ENCODE results near the gene SKP1. TPM values are rescaled to one million over a fixed set of nuclear protein-coding genes. Genes with fewer than 3 reads are reported as not detected.
A peak's percentile ranks its signal among the peaks of the same experiment; 100 is the strongest.

The SKP1 gene
- total RNA-seq, 1 experiment from 2014 or later, result 411 TPM

DNA sequence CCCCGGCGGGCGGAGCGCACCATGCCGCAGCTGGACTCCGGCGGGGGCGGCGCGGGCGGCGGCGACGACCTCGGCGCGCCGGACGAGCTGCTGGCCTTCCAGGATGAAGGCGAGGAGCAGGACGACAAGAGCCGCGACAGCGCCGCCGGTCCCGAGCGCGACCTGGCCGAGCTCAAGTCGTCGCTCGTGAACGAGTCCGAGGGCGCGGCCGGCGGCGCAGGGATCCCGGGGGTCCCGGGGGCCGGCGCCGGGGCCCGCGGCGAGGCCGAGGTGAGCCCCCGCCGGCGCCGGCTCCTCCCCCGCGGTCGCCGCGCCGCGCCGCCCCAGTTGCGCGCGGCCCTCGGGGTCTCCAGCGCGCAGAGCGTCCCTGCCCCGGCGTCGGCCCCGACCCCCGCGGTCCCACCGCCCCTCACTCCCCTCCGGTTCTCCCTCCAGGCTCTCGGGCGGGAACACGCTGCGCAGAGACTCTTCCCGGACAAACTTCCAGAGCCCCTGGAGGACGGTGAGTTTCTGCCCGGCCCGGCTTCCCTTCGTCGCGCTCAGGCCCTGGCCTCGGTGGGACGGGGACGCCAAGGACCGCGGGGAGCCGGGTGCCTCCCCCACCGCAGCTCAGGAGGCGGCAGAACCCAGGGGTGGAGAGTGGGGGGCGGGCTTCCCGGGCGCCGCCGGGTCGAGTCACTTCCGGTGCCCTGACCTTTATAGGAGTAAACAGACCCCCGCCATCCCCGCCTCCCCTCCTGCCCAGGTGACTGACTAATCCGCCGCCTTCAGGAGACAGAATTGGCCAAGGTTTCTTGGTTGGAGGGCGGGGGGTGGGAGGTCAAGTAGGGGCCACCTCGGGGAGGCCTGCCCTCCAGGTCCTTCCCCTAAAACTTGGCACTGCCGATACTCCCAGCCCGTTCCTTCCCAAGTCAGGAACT, 61.6 kb downstream of the SKP1 start:
- H3K4me3 Mint-ChIP-seq (ENCODE audit: low read depth, unreplicated experiment), result peak overlapping the region; percentile 75
- CTCF ChIA-PET, result interaction anchor here (0.6 to 2.5 kb wide), 6 partner anchors 10 to 1760 kb away, joined by 3 to 9 read pairs (median 4); no protein-coding TSS in a partner anchor
- peaks cover 17% of the 10 kb centered on the region for H3K4me1 Mint-ChIP-seq (ENCODE audit: low read depth, unreplicated experiment)
- intact Hi-C loops (cut with micrococcal nuclease; ENCODE audit: unreplicated experiment), result no loop called here
- no TSS peak for BruUV-seq (replicated peaks)
- TF ChIP-seq, protein P1, sequence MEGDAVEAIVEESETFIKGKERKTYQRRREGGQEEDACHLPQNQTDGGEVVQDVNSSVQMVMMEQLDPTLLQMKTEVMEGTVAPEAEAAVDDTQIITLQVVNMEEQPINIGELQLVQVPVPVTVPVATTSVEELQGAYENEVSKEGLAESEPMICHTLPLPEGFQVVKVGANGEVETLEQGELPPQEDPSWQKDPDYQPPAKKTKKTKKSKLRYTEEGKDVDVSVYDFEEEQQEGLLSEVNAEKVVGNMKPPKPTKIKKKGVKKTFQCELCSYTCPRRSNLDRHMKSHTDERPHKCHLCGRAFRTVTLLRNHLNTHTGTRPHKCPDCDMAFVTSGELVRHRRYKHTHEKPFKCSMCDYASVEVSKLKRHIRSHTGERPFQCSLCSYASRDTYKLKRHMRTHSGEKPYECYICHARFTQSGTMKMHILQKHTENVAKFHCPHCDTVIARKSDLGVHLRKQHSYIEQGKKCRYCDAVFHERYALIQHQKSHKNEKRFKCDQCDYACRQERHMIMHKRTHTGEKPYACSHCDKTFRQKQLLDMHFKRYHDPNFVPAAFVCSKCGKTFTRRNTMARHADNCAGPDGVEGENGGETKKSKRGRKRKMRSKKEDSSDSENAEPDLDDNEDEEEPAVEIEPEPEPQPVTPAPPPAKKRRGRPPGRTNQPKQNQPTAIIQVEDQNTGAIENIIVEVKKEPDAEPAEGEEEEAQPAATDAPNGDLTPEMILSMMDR (IDR thresholded peaks at IDR 0.05; ENCODE audit: unreplicated experiment), result no peak
- H3K9me3 Mint-ChIP-seq (ENCODE audit: low read depth, unreplicated experiment), result no peaks in the 10 kb centered on the region
- peaks cover 20% of the 10 kb centered on the region for H3K27me3 Mint-ChIP-seq (ENCODE audit: unreplicated experiment)
- peak; percentile 51 for DNase-seq
- H3K27ac Mint-ChIP-seq (ENCODE audit: unreplicated experiment), result peak overlapping the region; percentile 22
- H3K36me3 Mint-ChIP-seq (ENCODE audit: insufficient read depth, unreplicated experiment), result peaks cover 25% of the 10 kb centered on the region

DNA sequence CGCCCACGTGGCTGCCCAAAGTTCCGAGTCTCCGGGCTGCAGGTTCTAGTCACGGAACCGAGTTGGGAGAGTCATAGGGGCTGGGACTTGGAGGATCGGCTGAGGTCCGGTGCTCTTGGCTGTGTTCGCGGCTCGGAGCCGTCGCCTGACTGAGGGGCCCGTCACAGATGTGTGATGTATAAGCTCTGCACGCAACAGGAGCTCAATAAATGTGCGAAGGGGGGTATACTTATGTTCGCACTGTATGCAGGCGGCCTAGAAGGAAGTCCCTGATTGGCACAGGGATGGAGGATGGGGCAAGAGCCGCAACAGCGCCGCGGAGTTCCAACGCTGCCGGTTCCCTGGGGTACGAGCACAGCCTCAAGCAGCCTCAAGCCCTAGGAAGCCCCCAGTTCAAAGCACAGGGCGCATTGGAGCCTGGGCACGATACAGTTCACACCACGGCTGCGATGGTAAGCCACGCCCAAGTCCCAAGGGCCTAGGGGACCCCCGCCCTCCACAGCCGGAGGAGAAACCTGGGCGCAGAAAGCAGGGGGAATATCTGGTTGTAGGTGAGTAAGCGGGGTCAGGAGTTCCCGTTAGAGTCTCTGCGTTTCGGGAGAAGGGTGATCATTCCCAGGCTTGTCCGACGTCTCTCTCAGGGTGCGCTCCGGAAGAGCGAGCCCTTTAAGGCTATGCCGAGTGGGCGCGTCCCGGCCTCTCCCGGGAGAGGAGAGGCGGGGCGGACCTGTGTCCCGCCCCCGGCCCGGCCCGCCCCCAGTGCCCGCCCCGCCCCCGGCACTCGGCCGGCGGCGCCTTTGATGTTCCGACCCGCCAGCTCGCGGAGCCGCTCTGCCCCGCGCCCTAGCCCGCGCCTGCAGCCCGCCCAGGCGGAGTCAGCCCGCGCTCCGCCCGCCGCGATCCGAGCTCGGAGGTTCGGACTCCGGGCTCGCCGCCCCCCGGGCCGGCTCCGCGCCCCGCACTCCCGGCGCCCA, 62.6 kb downstream of the SKP1 start, which contains the start of gene TCF7:
Gene TCF7, plus strand, starts transcription at position 780 of the 974 bp plus-strand sequence. CDS start 226 bp downstream, outside the sequence.
- BruUV-seq (replicated peaks), result TSS peak; percentile 82

DNA sequence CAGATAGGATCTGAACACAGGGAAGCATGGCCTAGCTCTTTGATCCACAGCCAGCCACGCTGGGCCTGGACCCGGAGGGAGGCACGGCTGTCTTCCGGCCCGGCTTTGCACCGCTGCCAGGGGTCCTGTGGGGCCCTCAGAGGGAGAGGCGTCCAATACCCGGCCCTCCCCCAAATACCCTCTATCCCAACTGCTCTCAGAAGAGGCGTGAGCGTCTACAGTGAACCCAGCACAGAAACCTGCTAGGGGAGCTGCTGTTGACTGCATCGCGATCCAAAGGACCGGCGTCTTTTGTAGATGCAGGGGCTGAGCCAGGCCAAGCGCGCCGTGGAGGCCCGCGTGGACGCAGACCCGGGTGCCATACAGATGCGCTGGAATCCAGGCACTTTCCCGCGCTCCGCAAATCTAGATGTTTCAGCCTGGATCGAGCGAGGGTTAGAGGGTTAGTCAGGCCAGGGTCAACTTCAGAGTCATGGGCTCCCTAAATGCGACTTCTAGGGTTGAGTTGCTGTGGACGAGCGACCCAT, 63.3 kb downstream of the SKP1 start:
- Mint-ChIP-seq H3K27me3 (ENCODE audit: unreplicated experiment) (peaks cover 20% of the 10 kb centered on the region), H3K27ac (ENCODE audit: unreplicated experiment) (peak overlapping the region; percentile 14), H3K4me3 (ENCODE audit: low read depth, unreplicated experiment) (peak overlapping the region; percentile 75), H3K36me3 (ENCODE audit: insufficient read depth, unreplicated experiment) (peaks cover 24% of the 10 kb centered on the region), H3K4me1 (ENCODE audit: low read depth, unreplicated experiment) (peaks cover 17% of the 10 kb centered on the region), H3K9me3 (ENCODE audit: low read depth, unreplicated experiment) (no peaks in the 10 kb centered on the region)
- TF ChIP-seq, protein P1 (IDR thresholded peaks at IDR 0.05; ENCODE audit: unreplicated experiment), result no peak
- no TSS peak for BruUV-seq (replicated peaks)
- no peak for DNase-seq
- CTCF ChIA-PET, result interaction anchor here (0.8 to 2.5 kb wide), 2 partner anchors 19 to 74 kb away, joined by 8 to 9 read pairs; no protein-coding TSS in a partner anchor
- intact Hi-C loops (cut with micrococcal nuclease; ENCODE audit: unreplicated experiment), result no loop called here

More for the DNA sequence above, 62.6 kb downstream of the SKP1 start, which contains the start of gene TCF7:
- TF ChIP-seq, protein P1 (IDR thresholded peaks at IDR 0.05; ENCODE audit: unreplicated experiment), result no peak
- Mint-ChIP-seq H3K36me3 (ENCODE audit: insufficient read depth, unreplicated experiment) (peaks cover 24% of the 10 kb centered on the region), H3K4me1 (ENCODE audit: low read depth, unreplicated experiment) (peaks cover 17% of the 10 kb centered on the region), H3K27me3 (ENCODE audit: unreplicated experiment) (peaks cover 20% of the 10 kb centered on the region), H3K27ac (ENCODE audit: unreplicated experiment) (peak within 1 kb of the TSS; percentile 22), H3K9me3 (ENCODE audit: low read depth, unreplicated experiment) (no peaks in the 10 kb centered on the region), H3K4me3 (ENCODE audit: low read depth, unreplicated experiment) (peak within 1 kb of the TSS; percentile 75)
- peak; percentile 83 for DNase-seq
- CTCF ChIA-PET, result interaction anchor here (0.6 to 2.5 kb wide), 7 partner anchors 11 to 1761 kb away, joined by 3 to 9 read pairs (median 5); no protein-coding TSS in a partner anchor
- intact Hi-C loops (cut with micrococcal nuclease; ENCODE audit: unreplicated experiment), result no loop called here

Measured in Calu3 (cell line).